DMS53 treated with DMSO at 0.1 percent for 48 hours (cell line): Measurements from ENCODE around the gene LMO1.

Source experiments
- DNase-seq: peaks from one replicate; lab custom pipeline; 2025; ENCODE audit not compliant: unreplicated experiment; lab: John Stamatoyannopoulos, UW

Gene LMO1

DNA sequence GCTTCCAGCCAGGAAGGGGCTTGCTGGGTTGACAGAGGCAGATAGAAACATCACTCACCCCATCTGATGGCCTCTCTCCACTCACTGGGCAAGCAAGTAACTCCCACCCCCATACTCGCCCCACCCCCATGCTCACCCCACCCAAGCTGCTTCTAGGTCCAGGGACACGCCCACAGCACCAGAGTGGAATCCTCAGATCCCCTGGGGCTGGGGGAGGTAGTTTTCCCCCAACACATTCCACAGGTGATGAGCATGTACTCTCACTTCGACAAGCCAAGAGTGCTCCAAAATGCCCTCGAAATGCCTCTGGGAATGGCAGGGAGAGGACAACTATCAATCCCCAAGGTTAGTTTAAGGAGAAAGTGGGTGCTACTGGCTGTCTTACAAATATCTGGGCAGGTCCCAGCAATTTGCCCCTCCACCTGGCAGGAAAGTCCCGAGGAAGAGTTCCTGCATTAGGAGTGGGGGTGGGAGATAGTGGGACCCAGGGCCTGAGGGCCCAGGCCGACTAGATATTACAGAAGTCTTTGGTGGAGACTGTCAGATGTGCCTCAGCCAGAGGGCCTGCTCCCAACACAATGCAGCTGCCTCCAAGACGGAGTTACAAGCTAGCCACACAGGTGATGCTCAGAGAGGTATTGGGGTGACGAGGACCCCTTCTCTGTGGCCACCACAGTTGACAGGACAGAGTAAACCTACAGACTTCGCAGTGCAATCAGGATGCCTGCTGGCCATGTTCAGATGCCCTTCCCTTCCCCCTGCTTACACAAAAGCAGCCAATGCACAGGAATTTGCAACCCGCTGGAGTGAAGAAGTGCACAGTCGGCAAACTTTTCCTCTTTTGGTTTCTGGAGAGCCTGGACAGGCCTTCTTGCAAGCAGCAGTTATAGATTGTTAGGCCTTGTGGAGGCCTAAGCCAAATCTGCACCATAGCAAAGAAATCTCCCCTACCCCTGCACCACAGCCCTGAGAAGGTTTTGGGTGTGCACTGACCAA is 2.9 kb upstream of the LMO1 start:
- no peak for DNase-seq

DNA sequence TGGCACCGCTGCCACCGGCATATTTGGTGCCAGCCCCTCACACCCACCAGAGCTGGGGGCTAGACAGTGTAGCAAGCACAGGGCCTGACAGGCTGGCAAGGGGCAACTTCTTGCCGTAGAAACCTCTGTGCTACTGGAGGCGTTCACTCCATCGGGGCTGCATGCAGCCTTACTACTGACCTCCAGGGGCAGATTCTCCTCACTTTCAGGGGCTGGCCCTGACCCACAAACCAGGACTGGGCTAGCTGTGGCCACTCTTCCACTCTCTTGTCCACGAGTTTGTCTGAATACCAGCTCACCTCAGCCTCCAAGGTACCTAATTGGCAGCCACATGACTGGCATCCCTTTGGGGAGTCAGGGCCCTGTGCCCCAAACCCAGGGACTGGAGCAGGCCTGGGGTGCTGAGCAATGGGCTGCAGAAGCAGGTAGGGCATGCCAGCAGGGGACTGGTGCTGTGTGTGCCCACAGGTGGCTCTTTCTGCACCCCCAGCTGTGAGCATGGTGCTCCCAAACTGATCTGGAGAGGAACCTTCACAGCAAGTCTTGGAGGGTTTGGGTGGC is 2.1 kb upstream of the LMO1 start:
- DNase-seq: no peak

DNA sequence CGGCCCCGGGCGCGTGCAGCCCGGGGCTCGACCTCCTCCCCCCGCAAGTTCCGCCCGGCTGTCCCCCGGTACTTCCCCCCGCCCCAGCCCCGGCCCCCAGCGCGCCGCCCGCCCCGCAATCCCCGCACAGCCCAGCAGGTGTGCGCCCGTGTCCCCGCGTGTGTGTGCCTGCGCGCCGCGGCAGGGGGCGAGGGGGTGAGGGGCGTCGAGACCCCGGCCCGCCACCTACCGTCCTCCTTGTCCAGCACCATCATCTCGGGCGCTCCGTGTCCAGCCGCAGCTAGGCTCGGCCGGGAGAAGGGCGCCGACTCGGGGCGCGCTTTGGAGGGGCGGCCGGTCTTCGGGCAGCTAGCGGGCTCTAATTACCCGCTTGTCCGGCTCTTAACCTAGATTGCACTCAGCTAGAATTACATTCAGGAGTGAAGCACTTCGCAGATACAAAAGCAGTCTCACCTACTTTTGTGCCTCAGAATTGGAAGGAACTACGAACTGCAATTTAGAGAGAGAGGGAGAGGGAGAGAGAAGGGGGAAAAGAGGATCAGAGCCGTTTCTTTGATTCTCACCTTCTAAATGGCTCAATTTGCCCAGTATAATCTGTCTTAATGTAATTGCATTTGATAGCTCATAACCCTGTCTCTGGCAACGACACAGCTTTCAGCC is 439 bp downstream of the LMO1 start:
- peak; percentile 23 for DNase-seq

DNA sequence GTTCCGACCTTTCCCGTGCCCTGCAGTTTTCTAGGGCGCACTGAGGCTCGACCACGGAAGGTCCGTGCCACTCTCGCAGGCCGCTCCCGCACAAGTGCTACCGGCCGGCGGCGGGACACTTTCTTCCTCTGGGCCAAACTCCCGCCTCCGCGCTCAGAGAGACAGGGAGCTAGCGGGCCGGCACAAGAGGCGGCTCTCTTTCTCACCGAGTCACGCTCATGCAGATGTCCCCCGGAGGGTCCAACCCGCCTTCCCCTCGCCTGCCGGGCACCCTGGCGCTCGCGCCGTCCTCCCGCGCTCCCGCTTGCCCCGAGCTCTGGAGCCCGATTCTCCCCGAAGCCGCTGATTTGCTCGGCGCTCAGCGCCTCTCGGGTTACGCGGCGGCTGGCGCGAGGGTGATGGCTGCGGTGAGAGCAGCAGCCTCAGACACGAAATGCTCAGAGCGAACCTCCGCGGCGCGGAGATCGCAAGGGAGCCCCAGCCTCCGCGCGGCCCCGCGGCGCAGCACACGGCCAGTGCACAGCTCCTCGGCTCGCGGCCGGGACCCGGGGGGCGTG is 1.0 kb downstream of the LMO1 start:
- DNase-seq: peak; percentile 25

DNA sequence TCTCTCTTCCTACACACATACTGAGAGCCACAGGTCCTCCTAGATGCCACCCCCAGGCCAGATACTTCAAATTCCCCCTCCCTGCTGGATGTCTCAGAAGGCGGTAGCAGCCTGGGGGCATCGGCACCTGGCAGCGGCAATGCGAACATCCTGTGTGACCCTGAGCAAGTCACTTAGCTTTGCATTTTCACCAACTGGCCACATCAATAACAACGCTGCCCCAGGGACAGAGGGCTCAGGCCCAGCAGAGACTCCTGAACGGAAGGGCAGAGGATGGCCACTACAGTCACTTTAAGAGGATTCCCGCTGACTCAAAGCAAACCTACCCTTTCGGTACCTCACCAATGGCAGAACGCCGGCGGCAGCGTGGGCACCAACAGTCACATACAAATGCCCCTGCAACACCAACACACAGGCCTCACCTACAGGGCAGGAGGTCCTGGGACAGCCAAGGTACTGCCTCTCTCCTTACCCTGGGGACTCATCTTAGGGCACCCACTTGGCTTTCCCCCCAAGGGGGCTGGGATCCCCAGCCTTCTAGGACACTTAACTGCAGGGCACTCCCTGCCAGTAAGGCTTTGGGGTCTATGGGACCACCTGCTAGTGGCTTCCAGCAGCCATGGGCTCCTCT is 1.6 kb downstream of the LMO1 start:
- DNase-seq: no peak

DNA sequence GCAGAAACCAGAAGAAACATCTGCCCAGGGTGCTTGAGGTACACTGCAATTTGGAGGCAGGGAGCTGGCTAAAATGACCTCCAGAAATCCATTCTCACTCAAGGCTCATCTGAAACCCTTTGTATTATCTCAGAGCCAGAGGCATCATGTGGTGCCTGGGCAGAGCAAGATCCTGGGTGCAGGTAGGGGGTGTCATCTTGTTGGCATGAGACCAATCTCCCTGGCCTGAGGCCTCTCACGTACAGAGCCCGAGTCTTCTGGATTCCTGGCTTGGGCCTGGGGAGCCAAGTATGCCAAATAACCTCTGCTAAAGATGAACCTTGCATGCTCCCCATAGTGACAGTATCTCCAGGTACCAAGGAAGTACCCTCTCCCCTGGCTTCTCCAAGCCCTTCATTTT is 2.4 kb downstream of the LMO1 start:
- no peak for DNase-seq

DNA sequence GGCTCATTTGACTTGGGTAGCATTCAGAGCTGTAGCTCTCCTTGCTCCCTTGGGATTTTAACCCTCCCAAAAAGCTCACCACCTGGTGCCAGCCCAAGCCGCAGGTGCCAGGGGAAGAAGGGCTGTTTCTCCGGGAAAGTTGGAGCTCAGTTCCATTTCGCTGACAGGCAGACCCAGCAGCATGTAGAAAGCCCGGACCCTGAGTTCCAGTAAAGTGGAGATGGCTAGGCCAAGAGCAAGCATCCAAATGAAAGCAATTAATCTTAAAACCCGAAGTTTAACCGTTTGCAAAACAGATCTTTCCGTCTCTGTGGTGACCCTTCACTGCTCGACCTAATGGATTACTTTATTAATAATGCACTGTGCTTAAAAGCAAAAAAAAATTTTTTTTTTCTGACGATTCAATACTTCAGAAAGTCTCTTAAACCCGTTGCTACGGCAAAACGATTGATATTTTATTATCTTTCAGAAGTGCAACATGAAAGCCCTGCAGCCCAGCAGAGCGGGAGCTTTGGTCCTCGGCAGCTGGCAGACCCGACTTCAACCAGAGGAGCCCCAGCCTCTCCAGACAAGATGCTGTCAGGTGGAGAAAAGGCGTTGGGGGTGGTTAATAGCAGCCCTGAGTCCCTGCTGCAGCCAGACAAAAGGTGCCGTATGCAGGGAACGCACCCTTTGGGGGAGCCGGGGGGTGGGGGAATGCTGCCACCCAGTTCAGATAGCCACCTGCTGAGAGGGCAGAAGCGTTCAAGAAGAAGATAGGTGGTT is 3.3 kb downstream of the LMO1 start:
- no peak for DNase-seq

DNA sequence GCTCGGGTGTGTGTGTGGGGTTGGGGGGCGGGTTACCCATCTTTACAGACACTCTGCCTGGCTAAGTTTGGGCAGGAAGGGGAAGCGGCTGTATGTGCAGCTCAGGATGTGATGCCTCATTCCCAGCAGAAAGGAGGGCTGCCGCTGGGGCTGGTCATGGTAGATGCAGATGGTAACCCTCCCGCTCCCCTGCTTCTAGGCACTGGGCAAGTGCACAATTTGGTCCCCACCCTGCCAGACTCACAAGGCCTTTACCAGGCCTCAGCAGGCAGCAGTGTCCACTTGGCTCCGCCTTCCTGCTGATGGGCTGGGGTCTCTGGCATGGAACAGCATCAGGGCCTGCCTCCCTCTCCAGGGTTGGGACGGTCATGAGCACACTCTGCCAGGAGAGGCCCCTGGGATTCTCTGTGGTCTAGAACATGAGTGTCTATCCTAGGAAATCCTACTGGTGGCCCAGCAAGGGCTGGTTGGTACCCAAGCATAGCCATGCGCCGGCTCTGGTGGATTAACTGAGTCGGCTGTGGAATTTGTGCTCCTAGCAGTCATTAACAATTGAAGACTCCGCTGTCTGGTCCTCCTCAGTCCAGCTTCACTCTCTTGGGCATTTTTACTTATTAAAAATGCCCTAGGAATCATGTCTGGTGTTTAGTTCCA is 4.2 kb downstream of the LMO1 start:
- DNase-seq: no peak

DNA sequence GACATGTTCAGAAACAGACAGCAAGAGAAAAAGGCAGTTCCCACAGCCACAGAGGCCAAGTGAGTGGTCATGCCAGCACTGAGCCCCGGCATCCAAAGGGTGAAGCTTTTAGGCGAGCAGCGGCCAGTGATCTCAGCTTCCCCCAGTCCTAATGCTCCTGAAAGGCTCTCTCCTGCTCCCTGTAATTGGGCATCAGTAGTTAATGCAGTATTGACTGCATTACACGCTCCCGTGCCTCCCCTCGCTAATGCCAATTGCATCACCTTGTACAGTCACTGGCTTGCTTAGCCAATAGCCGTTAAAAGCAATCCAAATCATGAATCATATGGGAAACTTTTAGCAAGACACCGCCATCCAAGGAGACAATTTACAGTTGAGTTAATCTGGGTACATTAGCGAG is 4.9 kb downstream of the LMO1 start:
- DNase-seq: no peak

DNA sequence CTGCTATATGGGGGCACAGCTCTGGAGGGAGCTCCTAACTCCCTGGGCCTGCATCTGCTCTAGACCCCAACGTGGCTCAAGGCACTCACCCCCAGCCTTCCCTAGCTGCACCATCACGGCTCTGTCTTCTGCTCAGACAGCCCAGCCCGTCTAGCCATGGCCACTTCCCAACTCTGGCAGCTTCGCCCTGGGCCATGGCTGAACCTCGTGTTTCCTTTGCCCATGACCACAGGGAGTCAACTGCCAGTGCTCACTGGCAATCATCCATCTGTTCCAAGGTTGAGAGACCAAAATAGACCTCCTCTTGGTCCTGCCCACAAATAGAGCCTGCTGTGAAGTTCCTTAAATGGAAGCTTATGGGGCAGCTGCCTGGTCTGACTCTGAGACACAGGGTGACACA is 5.4 kb downstream of the LMO1 start:
- DNase-seq: no peak

DNA sequence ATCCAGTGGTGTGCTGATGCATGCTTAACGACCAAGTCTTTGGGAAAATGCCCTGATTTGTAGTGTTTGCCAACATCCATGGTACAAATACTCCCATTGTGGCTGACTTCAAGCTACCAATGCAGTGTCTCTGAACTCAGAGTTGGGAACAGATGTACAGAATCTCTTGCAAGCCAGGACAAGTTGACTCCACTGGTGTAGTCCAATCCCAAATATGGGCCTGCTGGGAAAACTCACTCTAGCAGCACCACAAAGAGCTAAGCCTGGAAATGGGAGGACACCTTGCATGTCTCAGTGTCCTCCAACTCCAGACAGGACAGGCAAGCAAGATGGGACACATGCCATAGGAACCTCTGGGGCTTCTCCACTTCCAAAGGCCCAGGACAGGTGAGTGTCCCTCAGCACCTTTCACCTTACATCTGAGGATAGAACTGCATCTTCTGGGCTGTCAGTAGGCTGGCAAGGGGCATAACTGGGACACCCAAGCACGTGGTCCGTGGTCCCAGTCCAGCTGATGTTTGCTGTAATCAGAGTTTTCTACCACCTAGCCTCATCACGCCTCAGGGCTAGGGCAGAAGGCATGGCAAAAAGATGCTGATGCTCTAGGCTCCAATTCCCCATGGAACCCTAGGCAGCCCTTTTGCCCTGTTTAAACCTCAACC is 6.5 kb downstream of the LMO1 start:
- no peak for DNase-seq

DNA sequence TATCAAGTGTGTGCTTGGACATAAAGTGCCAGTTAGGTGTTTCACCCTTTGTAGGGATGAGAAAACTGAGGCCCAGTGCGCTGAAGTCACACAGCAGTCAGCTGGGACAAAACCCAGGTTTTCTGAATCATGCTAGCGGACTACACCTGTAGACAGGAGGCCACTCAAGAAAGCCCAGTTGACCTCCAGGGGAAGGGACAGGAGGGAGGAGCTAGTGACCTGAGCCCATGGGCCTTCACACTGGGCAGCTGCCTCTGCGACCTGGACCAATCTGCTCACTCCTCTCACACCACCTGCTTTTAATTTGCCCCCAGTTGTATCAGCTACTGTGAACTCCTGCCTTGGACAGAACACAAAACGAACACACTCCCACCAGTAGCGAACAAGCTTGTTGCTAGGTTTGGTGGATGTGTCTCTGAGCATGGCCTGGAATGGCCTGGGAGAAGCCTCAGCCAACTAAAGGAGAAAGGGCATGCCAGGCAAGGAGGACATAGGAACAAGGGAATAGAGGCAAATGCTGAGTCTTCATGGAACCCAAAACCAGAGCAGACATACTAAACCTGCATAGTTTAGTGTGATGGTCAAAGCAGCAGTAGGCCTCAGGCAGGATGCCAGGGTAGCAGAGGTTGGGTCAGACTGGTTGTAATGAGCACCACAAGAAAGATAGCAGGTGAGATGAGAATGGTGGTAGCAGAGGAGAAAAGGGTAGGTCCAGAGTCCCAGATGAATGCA is 7.2 kb downstream of the LMO1 start:
- DNase-seq: no peak

DNA sequence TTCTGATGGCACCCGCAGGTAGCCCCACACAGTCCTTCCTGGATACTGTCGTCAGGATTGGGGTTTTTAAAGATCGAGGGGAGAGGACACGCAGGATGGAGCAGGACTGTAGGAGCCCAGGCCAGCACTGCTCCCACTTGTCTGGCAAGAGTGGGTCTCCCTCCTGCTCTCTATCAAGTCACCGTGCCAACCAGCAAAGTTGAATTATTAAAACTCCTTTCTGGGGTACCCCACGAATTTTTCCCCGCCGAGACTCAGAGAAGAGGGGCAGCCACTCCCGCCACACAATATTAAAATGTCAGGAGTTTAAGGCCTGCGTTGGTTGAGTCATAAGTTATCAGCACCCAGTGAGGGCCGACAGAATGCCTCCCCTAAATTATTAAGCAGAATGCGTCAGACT is 10.1 kb downstream of the LMO1 start:
- DNase-seq: no peak

DNA sequence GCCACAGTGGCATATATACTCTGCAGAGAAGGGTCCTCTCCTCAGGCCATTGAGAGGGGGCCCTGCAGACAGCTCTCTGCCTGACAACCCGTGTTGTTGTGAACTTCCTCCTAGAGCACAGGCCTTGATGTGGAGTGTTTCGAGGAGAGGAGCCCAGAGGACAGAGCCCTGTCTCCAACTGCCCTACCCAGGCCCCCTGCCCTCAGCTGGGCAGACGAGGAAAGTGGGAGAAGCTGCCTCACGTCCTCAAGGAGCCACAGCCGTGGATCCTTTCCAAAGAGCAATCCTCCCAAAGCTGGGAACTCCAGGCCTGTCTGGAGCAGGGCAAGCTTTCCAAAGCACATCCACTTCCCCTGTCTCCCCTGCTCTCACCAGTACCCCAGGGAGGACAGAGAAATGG is 10.7 kb downstream of the LMO1 start:
- no peak for DNase-seq

DNA sequence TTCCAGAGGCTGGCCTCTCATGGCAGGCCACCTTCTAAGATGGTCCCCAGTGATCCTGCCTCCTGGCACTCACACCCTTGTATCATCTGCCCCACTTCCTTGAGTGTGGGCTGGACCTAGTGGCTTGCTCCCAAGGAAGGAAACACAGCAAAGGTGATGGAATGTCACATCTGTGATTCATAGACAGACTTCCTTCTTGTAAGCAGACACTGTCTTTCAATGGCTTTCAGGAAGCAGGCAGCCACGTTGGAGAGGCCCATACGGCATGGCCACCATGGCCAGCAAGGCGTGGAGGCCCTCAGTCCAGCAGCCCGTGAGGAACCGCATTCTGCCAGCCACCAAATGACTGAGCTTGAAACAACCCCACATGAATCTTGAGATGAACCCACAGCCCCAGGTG is 11.3 kb downstream of the LMO1 start:
- DNase-seq: no peak

DNA sequence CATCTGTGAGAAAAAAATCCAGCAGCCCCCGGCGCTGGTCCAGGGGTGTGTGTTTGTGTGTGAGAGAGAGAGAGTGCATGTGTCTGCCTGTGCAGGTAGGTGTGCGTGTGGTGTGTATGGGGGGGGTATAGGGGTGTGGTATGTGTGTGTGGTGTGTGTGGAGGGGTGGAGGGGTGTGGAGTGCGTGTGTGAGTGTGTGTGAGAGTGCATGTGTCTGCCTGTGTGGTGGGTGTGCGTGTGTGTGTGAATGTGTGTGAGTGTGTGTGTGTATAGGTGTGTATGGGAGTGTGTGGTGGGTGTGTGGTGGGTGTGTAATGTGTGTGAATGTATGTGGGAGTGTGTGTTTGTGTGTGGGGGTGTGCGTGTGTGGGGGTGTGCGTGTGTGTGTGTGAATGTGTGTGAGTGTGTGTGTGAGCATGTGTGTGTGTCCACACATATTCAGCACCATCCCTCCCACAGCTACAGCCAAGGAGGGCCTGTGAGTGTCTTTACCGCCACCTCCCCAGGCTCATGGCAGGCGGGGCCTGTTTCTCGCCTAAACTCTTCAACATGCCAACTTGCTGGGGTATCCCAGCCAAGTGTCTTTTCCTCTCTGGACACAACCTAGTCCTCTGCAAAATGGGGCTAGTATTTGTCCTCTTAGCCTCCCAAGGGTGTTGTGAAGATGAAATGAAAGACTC is 11.9 kb downstream of the LMO1 start:
- no peak for DNase-seq

DNA sequence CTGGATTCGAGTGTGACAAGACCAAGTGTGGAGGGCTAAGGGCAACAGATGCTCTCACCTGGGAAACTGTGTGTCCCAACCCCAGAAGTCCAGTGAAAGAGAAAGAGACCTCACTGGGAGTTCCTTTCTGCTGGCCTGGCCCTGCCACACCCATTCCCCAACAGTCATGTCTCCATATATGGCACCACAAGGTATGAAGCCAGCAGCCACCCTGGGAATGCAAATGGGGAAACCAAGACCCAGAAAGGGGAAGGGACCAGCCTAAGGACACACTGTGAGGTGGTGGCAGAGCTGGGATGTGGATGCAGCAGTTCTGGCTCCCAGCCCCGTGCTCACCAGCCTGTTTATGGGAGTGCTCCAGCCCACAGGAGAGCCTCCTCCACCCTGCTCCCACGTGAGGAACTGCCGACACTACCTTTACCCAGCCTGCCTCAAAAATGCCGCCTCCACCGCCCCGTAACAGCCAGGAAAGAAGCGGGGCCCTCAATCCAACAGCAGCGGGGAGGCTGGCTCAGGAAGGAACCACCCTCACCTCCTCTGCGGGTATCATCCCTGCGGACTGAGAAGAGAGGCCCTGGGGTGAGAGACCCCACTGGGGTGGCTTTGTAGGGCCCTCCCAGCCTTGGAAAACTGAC is 12.6 kb downstream of the LMO1 start:
- no peak for DNase-seq

DNA sequence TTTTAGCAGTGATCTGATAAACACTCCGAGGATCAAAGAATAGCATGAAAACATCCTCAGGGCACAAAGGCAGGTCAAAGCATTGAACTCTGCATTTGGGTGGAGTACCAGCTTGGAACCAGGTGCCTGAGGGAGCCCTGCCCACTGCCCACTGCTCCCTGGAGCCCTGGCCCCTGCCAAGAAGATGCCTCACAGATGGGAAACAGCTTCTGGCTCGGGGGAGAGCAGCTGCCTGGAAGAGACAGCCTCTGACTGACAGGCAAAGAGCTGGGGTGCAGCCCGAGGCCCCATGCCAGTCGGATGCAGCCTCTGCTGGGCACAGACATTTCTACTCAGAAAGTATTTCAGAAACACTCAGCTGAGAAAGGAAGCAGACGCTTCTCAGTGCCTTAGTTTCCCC is 13.2 kb downstream of the LMO1 start:
- no peak for DNase-seq
